Fibroblast of pulmonary artery (primary cell): Measurements from ENCODE around the gene CACNA1C.

Source experiments
- DNase-seq: peaks from one replicate; pipeline ENCODE4 v3.0.0-alpha.2; 2010; ENCODE audit warnings: low read depth
- H3K4me3 ChIP-seq: replicated peaks from 2 replicates; pipeline ENCODE4 v1.5.1; 2011; ENCODE audit warnings: low read depth, mild to moderate bottlenecking, control low read depth, low read length, moderate library complexity
- TF ChIP-seq, protein P1 (sequence below): IDR thresholded peaks from 2 replicates; pipeline ENCODE4 v1.5.1; 2011; ENCODE audit warnings: mild to moderate bottlenecking, control low read depth, low read length, inconsistent platforms; ENCODE audit errors: missing control alignments

The CACNA1C gene

DNA sequence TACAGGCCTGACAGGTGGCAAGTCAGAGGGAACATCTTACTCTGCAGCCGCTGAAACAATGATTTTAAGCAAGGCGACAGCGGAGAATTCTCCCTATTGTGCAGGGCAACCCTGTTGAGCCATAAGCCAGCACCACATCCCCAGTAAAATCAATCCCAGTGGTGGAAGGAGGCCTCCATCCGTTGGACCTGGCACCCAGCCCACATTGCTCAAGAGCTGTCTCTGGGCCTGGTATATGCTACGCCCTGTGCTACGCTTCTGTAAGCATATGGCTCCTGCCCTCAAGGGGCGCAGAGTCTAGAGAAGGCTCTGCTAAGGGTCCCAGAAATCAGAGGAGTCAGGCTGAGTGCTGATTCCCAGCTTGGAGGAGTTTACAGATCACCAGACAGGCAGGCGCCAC, 265.5 kb downstream of the CACNA1C start:
- no peak for DNase-seq
- H3K4me3 ChIP-seq: no peak overlapping the region
- TF ChIP-seq, protein P1, sequence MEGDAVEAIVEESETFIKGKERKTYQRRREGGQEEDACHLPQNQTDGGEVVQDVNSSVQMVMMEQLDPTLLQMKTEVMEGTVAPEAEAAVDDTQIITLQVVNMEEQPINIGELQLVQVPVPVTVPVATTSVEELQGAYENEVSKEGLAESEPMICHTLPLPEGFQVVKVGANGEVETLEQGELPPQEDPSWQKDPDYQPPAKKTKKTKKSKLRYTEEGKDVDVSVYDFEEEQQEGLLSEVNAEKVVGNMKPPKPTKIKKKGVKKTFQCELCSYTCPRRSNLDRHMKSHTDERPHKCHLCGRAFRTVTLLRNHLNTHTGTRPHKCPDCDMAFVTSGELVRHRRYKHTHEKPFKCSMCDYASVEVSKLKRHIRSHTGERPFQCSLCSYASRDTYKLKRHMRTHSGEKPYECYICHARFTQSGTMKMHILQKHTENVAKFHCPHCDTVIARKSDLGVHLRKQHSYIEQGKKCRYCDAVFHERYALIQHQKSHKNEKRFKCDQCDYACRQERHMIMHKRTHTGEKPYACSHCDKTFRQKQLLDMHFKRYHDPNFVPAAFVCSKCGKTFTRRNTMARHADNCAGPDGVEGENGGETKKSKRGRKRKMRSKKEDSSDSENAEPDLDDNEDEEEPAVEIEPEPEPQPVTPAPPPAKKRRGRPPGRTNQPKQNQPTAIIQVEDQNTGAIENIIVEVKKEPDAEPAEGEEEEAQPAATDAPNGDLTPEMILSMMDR: no peak

DNA sequence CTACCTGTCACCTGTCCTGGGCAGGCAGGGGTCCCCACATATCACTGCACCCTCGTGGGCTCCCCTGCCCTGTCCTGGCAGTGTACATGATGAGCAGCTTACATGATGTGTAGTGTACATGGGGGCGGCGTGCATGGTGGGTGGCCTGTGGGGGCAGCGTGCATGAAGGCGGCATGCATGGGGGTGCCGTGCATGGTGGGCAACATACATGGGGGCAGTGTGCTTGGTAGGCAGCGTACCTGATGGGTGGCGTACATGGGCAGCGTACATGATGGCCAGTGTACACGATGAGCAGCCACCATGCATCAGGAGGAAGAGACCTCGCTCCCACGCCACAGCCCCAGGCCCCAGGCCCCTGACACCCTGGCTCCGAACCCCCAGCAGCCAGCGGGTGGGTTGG, 266.3 kb downstream of the CACNA1C start:
- TF ChIP-seq, protein P1: no peak
- no peak for DNase-seq

GRCh38 chr12:2319737-2320506, 267.1 kb downstream of the CACNA1C start:
- TF ChIP-seq, protein P1: no peak

More for the DNA sequence above, 266.3 kb downstream of the CACNA1C start:
- H3K4me3 ChIP-seq: no peak overlapping the region

GRCh38 chr12:2320841-2321240, 268.1 kb downstream of the CACNA1C start:
- TF ChIP-seq, protein P1: no peak
- DNase-seq: no peak
- H3K4me3 ChIP-seq: no peak overlapping the region

More at GRCh38 chr12:2319737-2320506, 267.1 kb downstream of the CACNA1C start:
- DNase-seq: peak; percentile 25
- no peak overlapping the region for H3K4me3 ChIP-seq

- no peak overlapping the region for H3K4me3 ChIP-seq
- TF ChIP-seq, protein P1: no peak
- no peak for DNase-seq
Observed at GRCh38 chr12:2322554-2323120, 269.9 kb downstream of the CACNA1C start.

DNA sequence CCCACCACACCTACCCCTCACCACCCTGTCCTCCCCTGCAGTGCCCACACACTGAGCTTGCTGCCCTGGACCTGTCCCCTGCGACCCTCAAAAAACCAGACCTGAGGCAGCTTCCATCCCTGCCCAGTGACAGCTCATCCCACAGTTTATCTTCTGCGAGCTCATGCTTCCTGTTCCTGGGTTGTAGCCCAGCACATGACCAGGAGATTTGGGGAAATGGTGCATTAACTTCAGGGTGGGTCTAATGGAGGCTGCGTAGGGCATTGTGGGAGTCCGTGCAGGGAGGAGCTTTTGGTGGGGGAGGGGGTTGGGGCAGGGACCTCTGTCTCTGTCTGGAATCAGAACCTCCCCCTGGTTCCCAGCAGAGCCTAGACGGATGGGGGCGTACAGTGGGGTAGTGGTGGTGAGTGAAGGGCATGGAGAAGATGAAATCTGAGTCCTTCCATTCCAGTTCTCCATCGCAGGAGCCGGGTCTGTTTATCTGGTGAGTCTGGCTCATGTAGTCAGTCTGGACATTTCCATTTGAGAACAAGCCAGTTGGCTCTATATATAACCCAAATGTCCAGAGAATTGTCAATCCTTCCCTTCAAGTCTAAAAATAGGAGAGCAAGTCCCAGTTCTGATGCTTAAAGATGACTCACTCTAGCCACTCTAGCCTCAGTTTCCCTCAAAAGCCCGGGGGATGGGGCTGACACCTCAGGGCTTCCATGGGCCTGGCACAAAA, 270.9 kb downstream of the CACNA1C start:
- H3K4me3 ChIP-seq: no peak overlapping the region
- TF ChIP-seq, protein P1: no peak
- no peak for DNase-seq
